Stimulated activated CD4-positive, alpha-beta T cell treated with anti-CD3 and anti-CD28 coated beads, Interleukin-4, amount 100 ng/mL, for 4 hours (primary cell): Measurements from ENCODE around the gene IQCF5.
"Not testable (repeated sequence)": the region's sequence is repeated elsewhere in the genome, so short reads cannot be mapped to it uniquely, and the experiment has no call there.

Source experiments
- DNase-seq, 2 experiments: peaks; one replicate each; pipeline ENCODE4 v3.0.0-alpha.2; 2020

IQCF5 gene

GRCh38 chr3:51875501-51875900 lies at the start of gene IQCF5:
Gene IQCF5, minus strand, starts transcription at chr3:51875601. Its CDS starts 70 bp downstream, at chr3:51875531.
- no peak for DNase-seq

- DNase-seq = no peak
Observed at GRCh38 chr3:51921081-51921578, 45.7 kb upstream of the IQCF5 start.

- no peak for DNase-seq
Observed at GRCh38 chr3:51916418-51916817, 41.0 kb upstream of the IQCF5 start.

GRCh38 chr3:51908026-51908425 lies 32.6 kb upstream of the IQCF5 start:
- no peak for DNase-seq

GRCh38 chr3:51904034-51904823 lies 28.8 kb upstream of the IQCF5 start:
- DNase-seq = no peak

- not testable (repeated sequence) for DNase-seq
Observed at GRCh38 chr3:51902361-51902760, 27.0 kb upstream of the IQCF5 start.

GRCh38 chr3:51900043-51900442 lies 24.6 kb upstream of the IQCF5 start:
- not testable (repeated sequence) for DNase-seq

- DNase-seq = no peak
Observed at GRCh38 chr3:51897391-51897790, 22.0 kb upstream of the IQCF5 start.

- no peak for DNase-seq
Observed at GRCh38 chr3:51896607-51897305, 21.4 kb upstream of the IQCF5 start.

GRCh38 chr3:51894939-51895338 lies 19.5 kb upstream of the IQCF5 start:
- DNase-seq = no peak

GRCh38 chr3:51894391-51894790 lies 19.0 kb upstream of the IQCF5 start:
- DNase-seq = no peak

- DNase-seq = no peak
Observed at GRCh38 chr3:51891242-51892039, 16.0 kb upstream of the IQCF5 start.

- no peak for DNase-seq
Observed at GRCh38 chr3:51888463-51889105, 13.2 kb upstream of the IQCF5 start.

GRCh38 chr3:51887620-51888019 lies 12.2 kb upstream of the IQCF5 start:
- no peak for DNase-seq

GRCh38 chr3:51886447-51886846 lies 11.0 kb upstream of the IQCF5 start:
- no peak for DNase-seq

GRCh38 chr3:51879937-51880336 lies 4.5 kb upstream of the IQCF5 start:
- no peak for DNase-seq

GRCh38 chr3:51876186-51876585 lies 785 bp upstream of the IQCF5 start:
- no peak for DNase-seq

- DNase-seq = no peak
Observed at GRCh38 chr3:51874889-51875288, 512 bp downstream of the IQCF5 start.

- no peak for DNase-seq
Observed at GRCh38 chr3:51874411-51874810, 990 bp downstream of the IQCF5 start.

- no peak for DNase-seq
Observed at GRCh38 chr3:51873876-51874275, 1.5 kb downstream of the IQCF5 start.

- DNase-seq = no peak
Observed at GRCh38 chr3:51873253-51873766, 2.1 kb downstream of the IQCF5 start.

- no peak for DNase-seq
Observed at GRCh38 chr3:51869304-51869703, 6.1 kb downstream of the IQCF5 start.

- DNase-seq = not testable (repeated sequence)
Observed at GRCh38 chr3:51868896-51869295, 6.5 kb downstream of the IQCF5 start.
